ENCODE results near the gene TANC1.

Gene TANC1

DNA sequence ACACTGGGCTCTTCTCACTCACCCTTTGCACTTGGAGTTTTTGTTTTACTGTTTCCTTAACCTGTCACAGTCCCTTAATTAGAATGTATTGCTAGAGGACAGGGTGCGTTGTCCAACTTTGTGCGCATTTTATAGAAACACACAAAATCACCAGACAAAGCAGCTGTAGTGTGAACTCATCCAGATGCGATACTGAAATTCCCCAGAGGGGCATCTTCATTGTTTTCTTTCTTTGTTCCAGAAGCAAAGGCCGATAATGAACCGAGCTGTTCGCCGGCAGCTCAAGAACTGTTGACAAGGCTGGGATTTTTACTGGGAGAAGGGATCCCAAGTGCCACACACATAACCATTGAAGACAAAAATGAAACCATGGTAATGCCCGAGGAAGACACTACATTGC lies 180.5 kb downstream of the TANC1 start:
- DNase-seq = no peak

DNA sequence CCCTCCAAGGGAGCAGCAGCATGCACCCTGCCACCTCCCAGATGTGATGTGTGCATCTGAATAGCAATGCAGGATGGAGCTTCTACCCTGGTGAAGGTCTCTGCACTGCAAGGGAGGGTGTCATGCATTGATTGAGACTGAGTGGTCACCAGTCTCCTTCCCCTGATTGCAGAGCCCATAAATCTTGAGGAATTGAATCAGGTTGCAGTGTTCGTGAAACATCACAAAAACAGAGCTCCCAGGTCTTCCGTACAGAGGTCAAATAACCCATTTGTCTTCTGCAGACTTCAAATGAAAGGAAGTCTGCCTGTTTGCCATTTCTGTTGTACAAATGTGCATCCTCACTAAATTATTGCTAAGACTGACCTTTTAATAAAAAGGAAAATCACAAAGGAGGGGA lies 181.3 kb downstream of the TANC1 start:
- DNase-seq = no peak

DNA sequence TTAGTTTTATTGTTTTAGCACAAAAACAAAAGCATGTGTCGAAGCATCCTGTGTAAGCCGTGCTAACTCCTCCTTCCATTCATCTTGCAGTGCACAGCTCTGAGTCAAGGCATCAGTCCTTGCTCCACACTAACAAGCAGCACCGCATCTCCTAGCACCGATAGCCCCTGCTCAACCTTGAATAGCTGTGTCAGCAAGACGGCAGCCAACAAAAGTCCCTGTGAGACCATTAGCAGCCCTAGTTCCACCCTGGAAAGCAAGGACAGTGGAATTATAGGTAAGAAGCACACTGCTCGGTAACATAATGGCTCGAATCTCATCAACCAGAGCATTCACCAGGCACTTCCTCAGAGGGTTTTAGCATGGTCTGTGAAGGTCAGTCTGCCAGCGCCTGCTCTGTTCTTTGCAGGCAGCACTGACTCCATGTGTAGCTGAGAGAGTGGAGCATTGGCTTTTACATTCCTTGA lies 181.9 kb downstream of the TANC1 start:
- no peak for DNase-seq

DNA sequence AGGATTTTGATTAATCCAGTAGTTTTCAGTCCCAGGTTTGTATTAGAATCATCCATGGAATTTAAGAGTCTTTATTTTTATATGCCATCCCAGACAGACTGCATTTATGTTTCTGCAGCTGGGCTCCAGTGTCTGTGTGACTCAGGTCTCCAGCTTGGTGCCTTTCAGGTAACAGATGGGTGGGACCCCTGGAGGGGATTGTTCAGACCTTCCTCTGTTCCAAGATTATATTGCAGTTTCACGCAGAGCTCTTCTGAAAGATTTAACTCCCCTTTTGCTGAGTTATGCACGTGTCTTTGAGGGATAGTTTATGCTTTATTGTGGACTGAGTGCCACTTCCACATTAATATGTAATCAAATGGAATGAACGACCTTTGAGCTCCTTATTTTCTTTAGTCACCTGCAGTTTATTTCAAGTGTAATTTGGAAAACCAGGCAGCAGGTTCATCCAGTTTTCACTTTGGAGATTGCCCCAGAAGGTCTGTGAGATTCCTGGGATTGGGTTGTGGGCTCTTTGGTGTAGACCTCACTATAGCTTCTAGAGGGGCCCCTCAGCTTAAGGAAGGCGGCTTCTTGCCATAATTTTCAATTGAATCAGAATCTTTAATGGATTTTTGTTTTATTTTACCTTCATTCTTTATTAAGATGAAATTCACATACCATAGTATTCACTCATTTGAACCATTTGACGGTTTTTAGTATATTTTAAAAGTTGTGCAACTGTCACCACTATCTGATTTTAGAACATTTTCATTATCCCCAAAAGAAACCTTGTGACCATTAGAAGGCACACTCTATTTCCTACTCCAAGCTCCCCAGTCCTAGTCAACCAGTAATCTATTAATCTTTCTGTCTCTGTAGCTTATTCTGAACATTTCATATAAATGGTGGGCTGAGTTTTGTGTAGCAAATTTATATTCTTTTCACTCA lies 183.0 kb downstream of the TANC1 start:
- no peak for DNase-seq

DNA sequence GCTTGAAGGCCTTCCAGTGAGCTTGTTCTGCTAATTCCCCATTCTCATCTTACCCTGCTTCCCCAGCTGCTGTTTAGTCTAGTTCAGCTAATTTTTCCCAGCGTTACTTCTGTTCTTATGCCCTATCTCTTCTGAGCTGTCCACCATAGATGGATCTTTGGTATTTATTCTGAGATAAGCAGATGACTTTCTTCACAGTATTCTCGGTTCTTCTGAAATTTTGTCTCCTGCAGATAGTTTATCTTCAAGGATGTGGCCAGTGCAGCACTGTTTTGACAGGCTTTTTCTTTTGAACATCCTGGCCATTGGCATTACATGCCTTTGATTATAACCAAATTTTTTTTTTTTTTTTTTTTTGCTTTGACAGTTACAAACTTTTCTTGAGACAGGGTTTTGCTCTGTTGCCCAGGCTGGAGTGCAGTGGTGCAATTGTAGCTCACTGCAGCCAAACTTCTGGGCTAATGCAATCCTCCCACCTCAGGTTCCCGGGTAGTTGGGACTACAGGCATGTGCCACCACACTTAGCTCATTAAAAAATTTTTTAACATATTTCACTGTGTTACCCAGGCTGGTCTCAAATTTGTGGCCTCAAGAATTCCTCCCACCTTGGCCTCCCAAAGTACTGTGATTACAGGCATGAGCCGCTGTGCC lies 183.8 kb downstream of the TANC1 start:
- DNase-seq = no peak

DNA sequence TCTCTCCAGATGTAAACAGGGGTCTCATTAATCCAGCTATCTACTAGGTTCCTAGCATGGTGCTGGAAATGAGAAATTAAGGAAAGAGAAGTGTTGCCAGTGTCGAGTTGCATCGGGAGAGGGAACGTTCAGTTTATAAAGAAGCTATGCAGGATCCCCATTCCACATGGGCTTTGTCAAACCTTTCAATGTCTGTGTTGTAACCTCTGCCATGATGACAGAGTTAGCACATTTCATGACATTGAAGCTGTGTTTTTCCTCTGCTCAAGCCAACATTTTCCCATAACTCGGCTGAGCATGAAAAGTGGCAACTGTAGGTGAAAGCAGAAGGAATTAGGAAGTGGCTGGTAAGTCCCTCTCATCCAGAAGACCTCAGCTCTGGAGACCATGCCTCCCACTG lies 184.6 kb downstream of the TANC1 start:
- no peak for DNase-seq

DNA sequence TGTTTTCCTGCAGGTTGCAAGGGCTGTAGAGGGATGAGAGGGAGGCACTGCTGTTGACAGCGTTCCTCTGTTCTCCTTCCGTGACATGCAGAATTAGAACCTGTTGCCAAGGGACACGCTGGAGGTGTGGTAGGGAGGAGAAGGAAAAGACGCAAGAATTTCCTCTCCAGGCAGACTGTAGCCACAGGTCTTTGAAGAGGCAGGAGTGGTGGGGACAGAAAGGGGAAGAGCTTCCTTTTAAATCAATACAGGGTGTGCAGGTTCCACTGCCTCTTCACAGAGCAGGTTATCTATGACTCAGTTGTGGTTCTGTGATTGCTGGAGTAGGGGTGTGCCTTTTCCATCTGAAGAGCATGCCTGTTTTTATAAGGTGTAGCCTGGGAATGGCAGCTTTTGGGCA lies 185.0 kb downstream of the TANC1 start:
- DNase-seq = no peak

DNA sequence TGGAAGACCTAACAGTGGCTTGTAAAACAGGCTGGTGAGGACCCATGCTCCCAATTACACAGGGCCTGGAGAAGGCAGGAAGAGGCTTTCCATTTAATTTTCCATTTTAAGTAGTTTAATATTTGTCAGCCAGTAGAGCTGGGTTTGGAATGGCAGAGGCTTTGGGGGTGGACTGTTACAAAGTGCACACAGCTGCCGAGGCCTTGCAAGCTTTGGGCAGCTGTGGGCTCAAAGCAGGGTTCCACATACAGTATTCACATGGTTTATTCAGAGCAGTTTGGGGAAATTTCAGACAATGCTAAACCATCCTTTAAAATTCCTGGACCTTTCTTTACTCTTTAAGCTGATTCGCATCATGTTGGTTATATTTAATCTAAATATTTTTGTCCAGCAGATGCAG lies 185.5 kb downstream of the TANC1 start:
- DNase-seq = no peak

DNA sequence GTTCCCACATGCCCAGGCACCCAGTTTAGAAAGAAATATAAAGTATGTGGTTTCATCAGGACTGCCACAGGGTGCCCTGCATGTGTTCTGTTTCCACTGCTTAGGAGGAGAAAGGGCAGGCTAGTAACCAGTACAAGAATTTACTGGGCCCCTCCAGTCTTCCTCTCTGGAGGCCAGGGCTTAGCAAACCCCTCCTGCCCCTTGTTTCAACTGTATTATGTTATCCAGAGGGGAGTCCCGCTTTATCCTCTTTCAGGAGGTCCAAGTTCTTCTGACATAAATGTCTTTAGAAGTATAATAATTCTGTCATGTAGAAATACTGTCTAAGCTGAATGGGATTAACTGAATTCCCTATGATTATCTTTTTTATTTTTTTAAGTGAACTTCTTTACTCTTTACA lies 185.9 kb downstream of the TANC1 start:
- no peak for DNase-seq

DNA sequence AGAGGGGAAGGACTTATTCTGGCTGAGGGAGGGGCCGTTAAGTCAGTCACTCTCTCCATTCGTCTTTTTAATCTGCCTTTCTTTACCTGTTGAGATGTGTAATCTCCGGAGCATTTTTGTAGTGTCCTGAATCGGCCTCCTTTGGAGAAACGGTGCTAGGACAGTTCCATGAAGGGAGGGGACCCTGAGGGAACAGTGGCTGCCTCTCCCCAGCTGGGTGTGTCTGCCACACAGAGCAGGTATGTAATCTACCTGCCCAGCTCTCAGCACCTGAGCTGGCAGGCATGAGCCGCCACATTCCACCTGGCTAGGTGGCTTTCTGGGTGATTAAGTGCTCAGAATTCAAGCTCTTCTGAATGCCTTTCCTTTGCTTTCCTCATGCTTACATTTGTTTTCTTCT lies 186.9 kb downstream of the TANC1 start:
- DNase-seq = no peak

DNA sequence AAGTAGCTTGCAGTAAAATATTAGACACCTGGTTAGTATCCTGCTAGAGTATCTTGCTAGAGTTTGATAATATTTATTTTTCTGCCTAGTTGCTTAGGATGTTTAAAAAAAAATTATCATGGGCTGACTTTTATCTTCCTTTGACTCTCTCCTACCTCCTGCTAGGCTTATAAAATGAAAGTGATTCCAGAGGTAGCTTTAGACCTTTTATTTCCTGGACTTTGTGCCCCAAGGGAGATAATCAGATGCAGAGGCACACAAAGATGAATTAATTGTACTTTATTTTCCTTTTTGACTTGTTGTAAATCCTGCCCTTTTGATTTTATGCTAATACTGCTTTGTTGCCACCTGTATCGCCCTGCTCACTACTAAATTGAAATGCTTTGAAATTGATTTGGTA lies 187.4 kb downstream of the TANC1 start:
- no peak for DNase-seq

DNA sequence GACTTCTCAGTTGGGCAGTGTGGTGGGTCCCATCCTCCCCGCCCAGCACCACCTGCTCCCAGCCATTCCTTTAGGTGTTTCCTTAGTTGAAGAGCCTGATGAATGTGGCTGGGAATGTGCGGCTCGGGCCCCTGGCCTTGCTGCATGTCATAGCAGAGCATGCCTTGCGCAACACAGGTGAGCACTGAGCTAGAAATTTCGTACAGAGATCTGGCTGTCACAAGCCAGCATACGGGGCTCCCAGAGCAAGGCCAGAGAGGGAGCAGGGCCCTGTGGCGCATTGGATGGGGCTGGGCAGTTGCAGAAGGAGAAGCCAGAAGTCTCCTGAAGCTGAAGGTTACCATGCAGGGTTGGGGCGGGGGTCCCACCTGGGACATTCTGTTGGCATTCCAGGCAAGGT lies 188.4 kb downstream of the TANC1 start:
- no peak for DNase-seq

DNA sequence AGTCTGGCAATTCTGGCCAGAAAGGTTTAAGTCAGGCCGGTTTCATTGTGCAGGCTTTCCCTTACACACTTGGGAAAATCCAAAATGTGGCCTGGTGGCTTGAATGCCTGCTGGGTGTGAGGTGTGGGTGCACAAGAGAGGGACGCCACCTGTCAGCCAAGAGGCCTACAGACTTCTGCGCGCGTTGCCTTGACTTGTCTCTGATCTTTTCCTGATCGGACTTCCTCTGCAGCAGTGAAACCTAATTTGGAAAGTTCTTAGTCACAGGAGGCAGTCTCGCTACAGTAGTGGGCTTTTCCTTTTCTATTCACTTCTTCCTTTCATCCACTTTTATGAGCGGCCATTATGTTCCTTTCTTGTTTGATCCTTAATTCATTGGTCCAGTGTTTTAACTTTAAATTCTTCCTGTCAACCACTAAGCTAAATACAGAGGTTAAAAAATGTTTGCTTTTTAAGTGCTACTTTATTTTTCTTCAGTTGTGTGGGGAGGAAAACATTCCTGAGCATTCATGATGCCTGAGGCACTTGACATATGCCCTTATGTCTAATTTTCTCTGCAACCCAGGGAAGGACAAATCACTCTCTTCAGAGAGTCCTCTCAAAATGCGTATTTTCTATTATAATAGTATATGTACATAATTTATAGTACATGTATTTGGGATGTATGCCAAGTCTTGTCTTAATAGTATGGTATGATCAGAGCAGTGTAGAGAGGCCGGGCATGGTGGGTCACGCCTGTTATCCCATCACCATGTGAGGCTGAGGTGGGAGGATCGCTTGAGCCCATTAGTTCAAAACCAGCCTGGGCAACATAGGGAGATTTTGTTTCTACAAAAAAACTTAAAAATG lies 189.1 kb downstream of the TANC1 start:
- DNase-seq = no peak

DNA sequence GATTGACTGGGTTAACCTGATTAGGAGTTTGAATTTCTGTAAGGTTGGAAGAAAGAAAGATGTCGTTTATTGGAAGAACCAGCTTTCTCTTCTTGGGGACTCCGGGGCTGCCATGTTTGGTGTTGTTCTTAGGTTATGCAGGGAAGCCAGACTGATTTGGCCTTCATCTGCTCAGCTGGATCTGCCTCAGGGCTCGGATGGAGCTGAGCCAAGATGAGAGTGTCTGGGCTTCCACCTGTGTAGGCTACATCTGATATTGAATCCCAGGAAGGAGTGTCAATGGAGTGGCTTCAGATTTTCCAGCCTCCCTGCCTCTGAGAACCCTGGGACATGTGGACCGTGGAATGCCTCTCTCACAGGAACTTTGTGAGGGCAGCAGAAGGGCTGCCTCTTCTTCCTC lies 192.0 kb downstream of the TANC1 start:
- no peak for DNase-seq

DNA sequence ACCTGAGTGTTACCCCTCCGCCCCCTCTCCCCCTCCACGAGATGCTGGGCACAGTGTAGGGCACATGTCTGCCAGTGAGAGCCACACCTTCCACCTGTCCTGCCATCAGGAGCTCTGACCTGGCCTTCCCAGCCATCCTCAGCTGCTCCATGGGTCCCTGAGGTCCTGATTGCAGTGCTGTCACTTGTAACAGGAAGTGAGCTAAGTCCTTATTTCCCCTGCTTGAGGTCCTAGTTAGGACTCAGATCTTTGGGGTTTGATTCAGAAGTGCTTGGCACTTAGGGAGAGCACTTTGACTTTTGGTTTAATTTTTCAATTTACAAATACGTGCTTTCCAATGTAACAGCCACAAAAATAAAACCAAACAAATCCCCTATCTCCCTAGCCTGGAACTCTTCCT lies 192.5 kb downstream of the TANC1 start:
- DNase-seq = no peak

DNA sequence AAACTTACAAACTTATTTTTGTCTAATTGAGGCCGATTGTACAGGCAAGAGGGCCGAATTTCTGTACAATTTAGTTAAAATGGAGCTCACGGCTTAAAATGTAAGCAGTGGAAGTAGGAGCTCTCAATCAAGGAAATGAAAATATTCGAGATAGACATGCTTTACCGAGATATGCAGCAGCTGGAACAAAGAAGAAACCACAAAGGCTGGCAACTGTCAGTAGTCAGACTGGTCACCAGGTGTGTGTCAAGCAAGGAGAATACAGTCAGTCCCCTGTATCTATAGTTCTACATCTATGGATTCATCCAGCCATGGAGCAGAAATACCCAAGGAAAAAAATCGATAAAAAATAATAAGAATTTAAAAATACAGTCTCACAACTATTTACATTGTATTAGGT lies 195.5 kb downstream of the TANC1 start:
- no peak for DNase-seq

DNA sequence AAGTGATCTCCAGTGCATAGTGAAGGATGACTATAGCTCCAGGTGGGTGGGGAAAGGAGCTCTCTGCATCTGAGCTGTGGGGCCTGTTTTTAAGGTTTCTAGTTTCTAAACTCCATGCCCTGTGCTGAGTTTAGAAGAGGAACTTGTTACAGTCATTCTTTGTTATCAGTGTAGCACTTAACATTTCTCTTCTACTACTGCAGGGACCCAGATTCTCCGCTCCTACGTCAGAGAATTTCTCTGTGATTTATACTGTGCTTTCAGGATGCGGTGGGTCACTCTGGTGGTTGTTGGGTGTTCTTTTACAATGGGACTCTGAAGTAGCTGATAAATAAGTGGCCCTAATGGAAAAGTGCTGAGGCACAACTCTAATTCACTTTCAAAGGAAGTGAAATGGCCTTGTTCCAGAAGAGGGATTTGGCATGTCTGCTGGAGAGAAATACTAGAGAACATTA lies 196.0 kb downstream of the TANC1 start:
- DNase-seq = no peak

DNA sequence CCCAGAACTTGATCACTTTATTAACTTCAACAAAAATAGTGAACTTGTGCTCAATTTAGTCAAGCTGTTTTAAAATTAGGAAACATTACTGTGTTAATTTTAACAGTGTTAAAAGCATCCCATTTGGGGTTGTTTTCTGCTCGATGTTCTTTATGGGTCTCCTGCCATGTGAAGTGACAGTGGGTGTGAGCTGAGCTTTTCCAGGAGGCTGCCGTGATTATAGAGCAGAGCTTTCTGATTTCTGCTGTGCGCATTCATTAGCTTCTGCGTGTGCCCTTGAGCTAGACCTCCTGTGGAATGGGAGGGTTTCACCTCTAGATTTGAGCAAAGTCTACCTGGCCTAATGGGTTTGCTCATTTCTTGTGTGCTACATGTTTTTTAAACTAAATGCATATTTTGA lies 196.6 kb downstream of the TANC1 start:
- DNase-seq = no peak

DNA sequence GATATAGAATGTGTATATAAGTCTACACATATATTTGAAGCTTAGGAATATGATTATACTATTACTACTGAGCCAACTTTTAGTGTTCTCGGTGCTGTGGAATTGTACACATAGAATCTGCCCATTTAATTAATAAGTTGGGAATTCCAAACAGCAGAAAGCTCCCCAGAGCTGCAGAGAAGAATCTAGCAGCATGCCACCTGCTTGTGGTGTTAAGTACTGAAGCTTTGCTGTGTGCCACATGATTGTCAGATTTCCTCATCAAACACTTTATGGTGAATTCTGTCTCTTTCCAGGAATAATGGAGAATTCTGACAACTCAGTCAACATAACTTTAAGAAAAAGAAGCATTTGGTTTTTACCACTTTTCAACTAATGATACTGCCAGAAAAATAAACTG lies 200.3 kb downstream of the TANC1 start:
- no peak for DNase-seq

DNA sequence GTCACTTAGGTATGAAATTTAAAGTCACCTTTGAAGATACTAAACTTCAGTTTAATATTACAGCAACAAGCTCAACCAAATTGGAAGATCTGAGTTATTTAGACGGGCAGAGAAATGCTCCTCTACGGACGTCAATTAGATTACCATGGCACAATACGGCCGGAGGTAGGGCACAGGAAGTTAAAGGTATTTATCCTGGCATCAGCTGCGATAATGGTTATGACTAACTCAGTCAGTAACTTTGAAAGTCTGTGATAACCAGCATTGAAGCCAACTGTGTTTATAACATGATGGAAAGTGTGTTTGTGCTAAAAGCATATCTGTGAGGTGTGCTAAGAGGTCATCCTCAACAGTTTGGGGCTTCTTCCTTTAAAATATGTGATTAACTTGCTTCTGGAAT lies 200.7 kb downstream of the TANC1 start:
- no peak for DNase-seq

DNA sequence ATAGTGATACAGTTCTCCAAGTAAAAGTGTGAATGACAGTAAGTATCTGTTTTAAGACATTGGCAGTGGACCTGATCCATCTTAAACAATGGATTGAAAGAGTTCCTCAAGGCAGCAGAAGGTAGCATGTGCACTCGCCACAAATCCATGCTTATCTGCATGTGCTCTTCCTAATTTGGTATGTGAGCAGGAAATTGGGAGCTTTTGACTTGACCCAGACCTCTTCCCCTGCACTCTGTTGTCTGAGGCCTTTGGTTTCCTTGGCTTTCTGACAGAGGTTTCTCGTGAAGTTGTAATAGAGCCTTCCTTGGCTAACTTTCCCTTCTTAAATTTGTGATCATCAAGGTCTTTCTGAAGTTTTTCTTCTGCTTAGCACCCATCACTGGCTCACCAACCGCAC lies 204.0 kb downstream of the TANC1 start:
- no peak for DNase-seq

DNA sequence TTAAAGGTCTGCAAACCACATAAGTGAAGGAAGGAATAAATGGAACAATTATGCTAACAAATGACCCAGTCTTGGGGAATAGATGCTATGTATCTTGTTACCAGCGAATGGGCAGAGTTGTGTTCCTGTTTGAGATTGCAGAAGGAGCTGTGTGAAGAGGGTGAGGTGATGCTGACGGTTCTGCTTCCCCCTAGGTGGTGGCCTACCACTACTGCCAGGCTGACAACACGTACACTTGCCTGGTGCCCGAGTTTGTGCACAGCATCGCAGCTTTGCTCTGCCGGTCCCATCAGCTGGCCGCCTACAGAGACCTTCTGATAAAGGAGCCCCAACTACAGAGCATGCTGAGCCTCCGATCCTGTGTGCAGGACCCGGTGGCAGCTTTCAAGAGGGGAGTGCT lies 206.3 kb downstream of the TANC1 start:
- DNase-seq = no peak

DNA sequence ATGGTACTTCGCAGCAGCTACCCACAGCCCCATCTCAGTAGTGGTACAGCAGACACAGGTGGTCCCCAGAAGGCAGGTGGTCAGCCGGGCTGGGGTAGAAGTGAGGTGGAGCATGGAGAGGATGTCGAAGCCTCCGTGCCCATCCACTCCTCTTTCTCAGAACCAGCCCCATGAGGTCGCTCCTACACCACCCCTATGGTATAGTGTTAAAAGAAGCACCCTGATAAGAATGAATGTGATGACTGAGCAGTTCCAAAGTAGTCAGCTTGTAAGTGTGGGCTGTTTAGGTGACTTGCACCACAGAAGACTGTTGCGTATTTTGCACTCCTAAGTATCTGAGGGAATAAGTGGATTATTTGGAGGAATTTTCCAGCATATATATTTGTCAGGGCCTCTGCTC lies 206.7 kb downstream of the TANC1 start:
- no peak for DNase-seq

All from effector CD8-positive, alpha-beta T cell (primary cell).